ENCODE results near the gene TMEM117.

TMEM117 gene

GRCh38 chr12:43884683-43885410 lies 49.0 kb downstream of the TMEM117 start:
- no peak for DNase-seq (ENCODE audit: low read depth)

GRCh38 chr12:43887397-43887796 lies 51.5 kb downstream of the TMEM117 start:
- no peak for DNase-seq (ENCODE audit: low read depth)

DNA sequence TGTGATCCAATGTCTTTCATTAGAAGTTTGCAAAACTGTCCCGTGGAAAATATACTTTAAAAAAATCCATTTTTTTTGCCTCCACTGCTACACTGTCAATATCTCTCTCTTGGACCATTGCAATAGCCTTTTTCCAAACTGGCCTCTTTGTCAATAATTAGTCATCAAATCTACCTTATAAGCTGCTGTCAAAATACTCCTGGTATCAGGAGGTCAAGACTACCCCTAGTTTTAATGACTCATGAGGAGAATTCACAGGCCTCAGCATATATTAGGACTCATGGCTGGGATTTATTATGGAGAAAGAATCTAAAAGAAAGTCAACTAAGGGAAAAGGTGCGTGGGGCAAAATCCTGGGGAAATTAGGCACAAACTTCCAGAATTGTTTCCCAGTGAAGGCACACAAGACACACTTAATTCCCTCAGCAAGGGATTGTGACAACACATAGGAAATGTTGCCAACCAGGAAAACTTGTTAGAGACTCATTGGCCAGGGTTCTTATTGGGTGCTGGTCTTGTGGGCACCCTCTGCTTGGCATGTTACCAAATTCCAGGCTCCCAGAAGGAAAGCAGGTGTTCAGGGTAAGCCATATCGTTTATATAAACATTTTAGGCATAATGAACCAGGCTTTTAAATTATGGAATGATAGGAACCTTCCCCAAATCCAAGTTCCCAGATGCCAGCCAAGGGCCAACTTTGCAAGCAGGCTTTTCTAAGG lies 56.1 kb downstream of the TMEM117 start:
- DNase-seq (ENCODE audit: low read depth) = no peak

DNA sequence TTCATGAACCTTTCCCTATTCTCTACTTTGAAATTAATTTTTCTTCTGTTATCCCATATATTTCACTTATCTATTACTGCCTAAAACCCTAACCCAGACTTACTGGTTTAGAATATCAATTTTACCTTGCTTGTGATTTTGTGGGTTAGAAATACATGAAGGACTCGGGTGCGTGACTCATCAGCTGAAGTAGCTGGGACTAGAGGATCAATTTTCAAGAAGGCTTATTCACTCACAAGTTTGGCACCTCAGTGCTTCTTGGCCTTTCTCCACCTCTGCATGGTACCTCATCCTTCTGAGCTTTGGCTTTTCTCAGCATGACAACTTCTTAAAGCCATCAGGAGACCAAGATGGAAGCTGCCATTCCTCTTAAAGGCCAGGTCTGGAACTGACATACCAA lies 57.8 kb downstream of the TMEM117 start:
- DNase-seq (ENCODE audit: low read depth) = no peak

DNA sequence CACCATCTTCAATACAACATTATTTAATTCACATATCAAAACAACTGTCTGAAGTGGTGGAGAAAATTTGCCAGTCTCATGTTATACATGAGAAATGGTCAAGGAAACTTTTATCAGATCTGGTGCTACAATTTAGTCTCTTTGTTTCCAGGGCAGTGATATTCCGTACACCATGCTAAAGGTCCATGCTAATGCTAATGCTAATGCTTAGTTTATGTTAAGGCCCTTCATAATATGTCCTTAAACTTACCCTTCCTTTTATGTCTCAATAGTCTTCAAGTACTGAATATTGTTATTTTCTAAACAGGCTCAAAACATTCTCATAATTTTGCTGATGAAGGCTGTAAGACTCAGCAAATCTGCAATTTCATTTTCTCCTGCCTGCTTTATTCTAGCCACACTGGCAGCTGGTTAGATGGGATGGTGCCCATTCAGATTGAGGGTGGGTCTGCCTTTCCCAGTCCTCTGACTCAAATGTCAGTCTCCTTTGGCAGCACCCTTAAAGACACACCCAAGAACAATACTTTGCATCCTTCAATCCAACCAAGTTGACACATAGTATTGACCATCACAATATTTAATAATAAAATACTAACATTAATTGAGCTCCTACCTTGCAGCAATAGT lies 59.8 kb downstream of the TMEM117 start:
- no peak for DNase-seq (ENCODE audit: low read depth)

DNA sequence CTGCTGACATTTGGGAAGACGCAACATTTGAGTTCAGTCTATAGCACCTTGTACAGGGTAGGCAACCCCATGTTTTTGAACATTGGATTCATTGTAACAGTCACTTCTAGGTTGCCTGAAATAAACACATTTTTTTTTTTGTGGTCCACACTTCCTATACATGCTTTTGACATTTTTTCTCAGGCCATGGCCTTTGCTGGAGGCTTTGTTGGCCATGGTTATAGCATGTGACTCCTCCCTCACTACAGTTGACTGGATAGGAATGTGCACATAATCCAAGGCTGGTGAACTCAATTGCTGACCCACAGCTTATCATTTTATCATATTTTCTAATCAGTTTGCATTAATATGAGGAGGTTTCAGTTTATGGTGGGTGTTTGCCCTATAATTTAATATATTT lies 60.6 kb downstream of the TMEM117 start:
- DNase-seq (ENCODE audit: low read depth) = no peak

GRCh38 chr12:43898474-43898873 lies 62.6 kb downstream of the TMEM117 start:
- DNase-seq (ENCODE audit: low read depth) = no peak

DNA sequence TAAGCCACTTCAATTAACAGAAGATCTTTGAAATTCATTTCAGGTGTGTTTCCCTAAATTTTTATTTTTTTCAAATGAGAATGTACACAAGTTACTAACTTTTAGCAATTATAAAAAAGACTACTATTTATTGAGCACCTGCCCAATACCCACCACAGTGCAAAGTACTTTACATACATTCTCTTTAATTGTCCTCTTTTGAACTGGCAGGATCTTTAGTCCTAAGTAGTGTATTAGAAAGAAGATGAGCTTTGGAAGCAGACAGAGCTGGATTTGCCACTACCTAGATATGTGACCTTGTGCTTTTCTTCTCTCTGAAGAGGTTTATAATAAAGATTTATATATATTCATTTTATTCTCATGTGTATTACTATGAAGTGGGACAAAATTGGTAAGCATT lies 63.7 kb downstream of the TMEM117 start:
- DNase-seq (ENCODE audit: low read depth) = no peak

DNA sequence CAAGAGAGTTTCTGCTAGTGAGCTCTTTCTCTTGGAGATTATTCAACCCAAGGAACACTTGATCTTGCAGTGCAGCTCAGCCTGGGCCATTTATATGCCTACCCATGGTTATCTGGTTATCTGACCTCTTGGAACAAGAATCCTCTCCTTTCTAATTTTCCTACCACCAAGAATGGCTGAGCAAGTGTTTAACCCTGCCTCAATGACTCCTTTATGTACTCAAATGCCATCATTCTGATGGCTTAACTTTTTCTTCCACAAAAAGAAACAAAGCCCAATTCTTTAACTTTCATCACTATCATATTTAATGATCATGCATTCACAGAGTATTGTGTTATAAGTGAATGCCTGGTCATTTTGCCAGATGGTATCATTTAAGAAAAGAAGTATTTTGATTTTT lies 67.8 kb downstream of the TMEM117 start:
- no peak for DNase-seq (ENCODE audit: low read depth)

GRCh38 chr12:43912859-43913258 lies 77.0 kb downstream of the TMEM117 start:
- no peak for DNase-seq (ENCODE audit: low read depth)

DNA sequence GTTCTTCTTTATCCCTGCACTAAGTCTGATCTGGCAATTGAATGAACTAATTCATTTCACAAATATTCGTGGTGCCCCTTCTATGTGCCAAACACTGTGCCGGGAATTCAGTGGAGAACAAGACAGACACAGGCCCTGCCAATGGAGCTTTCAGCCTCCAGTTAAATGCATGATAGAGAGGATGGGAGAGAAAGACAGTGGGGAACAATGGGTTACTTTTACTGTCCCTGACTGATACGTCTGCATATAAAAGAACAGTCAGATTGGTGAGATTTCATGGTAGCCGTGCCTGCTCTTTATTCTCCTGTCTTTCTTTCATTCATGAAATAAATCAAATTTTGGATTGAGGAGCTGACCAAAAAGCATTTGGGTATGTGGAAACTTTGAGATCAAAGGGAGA lies 78.5 kb downstream of the TMEM117 start:
- DNase-seq (ENCODE audit: low read depth) = no peak

DNA sequence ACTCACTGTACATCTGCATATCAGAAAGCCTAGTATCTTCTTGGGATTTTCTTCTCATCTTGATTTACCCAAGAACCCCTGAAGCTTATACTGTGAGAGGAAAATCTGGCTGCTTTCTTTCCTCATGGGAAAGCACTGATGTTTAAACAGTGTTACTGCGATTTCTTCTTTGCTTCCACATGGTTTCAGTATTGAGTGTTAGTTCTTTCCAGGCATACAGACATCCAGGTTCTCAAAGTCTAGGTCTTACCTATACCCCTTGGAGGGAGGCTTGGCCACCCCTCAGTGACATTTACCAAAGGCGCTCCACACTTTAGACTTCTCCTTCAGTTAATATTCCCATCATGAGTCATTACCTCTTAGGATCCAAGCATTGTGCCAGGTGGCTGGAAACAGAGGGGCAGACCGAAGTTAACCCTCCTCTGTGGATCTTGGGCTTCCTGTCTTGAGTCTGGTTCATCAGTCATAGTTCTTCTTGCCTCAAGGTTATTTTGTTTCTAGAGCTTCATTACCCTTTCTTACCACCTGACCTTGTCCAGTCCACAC lies 79.1 kb downstream of the TMEM117 start:
- no peak for DNase-seq (ENCODE audit: low read depth)

DNA sequence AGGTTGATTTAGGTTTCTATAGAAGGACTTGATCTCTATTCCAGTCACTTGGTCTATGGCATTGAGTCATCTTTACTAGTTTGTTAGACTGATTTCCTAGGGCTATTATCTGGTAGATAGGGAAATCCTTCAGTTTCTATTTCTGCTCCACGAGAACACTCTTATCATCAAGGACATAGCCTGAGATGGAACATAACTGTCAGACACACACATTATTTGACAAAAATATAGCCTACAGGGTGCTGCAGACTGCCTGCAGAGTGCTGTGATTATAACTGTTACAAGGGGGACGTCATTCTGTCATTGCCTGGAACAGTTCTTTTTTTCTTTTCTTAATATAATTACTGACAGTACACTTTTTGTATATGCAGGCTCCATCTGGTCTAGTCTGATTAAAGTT lies 82.0 kb downstream of the TMEM117 start:
- no peak for DNase-seq (ENCODE audit: low read depth)

- DNase-seq (ENCODE audit: low read depth) = no peak
Measured at GRCh38 chr12:43921666-43922337, 85.9 kb downstream of the TMEM117 start.

DNA sequence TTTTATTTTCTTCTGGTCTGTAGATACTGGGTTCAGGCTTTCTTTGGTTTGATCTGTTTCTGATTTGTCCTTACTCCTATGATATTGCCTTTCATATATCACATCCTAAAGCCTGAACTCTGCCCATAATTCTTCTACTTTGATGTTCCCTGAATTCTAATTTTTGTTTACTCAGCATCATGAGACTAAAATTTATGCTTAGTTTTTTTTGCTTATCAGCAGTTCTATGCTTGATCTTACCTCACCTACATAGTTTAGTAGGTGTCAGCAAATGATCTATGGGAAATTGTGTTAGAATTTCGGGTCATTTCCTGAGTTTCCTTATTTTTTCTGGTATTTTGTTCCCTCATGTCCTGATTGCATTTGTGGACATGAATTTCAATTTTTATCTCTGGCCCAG lies 94.2 kb downstream of the TMEM117 start:
- no peak for DNase-seq (ENCODE audit: low read depth)

DNA sequence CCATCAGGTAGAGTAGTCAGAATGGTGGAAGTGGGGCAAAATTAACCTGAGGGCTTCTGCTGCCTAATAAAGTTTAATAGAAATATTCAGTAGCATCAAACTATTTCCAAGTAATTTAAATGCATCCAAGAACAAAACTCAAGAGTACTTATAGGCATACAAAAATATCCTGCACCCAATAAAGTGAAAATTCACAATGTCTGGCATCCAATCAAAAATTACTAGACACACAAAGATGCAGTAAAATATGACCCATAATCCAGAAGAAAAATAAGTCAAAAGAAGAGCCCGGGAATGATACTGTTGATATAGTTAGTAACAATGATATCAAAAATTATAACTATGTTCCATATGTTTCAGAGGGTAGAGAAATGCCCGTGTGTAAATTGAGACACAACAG lies 95.3 kb downstream of the TMEM117 start:
- DNase-seq (ENCODE audit: low read depth) = no peak

GRCh38 chr12:43935581-43935980 lies 99.7 kb downstream of the TMEM117 start:
- no peak for DNase-seq (ENCODE audit: low read depth)

GRCh38 chr12:43937947-43938346 lies 102.1 kb downstream of the TMEM117 start:
- DNase-seq (ENCODE audit: low read depth) = no peak

DNA sequence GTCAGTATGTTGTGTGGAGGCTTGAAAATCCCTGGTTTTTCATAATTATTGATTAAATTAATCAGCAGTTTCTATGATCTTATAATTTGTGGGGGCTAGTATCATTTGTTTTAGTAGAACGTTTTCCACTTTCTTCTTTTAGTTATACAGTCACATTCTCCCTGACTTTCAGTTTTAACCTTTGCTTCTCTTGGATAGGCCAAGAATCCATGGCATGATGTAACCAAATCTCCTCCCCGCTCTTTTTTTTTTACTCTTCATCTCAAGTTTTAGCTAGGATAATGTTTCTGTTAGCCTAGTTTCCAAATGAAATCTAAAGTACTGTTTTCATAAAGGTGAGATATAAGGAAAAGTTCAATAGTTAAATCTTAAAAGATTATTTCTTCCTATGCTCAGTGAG lies 106.5 kb downstream of the TMEM117 start:
- no peak for DNase-seq (ENCODE audit: low read depth)

DNA sequence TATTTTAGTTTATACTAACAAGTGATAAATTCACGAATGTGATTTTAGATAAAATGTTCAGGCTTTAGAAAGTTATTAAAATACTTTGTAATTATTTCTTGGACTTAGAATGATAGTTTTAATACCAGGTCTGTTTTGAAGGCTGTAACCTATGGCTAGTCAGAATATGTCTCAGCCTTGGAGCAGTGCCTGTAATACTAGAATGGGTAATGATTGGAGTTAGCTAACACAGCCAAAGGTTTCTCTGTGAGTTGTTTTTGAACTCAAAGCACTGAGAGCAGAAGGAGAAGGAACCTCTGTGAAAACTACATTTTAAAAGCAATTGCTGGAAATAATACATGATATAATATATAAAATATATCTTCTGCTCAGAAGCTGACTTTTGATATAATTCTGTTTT lies 110.1 kb downstream of the TMEM117 start:
- DNase-seq (ENCODE audit: low read depth) = no peak

- DNase-seq (ENCODE audit: low read depth) = no peak
Measured at GRCh38 chr12:43951286-43951685, 115.4 kb downstream of the TMEM117 start.

- DNase-seq (ENCODE audit: low read depth) = no peak
Measured at GRCh38 chr12:43957732-43958372, 122.0 kb downstream of the TMEM117 start.

Data from stimulated activated CD8-positive, alpha-beta memory T cell treated with anti-CD3 and anti-CD28 coated beads, Interleukin-12 subunit alpha, Interleukin-12 subunit beta, amount 100 ng/mL, for 1 hour (primary cell).